WERI-Rb-1 (cell line): ENCODE measurements around the gene INSIG2.

Experiments used
- DNase-seq: peaks from one replicate; pipeline ENCODE4 v3.0.0-alpha.2; 2020
- H3K27ac ChIP-seq: fragments of 250-450 bp; sonication (Bioruptor Pico); 2 replicates; pipeline ENCODE4 v1.5.1; 2020; ENCODE audit warnings: mild to moderate bottlenecking, moderate library complexity
- H3K27me3 ChIP-seq: fragments of 250-450 bp; sonication (Bioruptor Pico); 2 replicates; pipeline ENCODE4 v1.5.1; 2021; ENCODE audit warnings: mild to moderate bottlenecking, low read depth, moderate library complexity; ENCODE audit not compliant: insufficient read depth, severe bottlenecking
- H3K36me3 ChIP-seq: fragments of 250-450 bp; sonication (Bioruptor Pico); 2 replicates; pipeline ENCODE4 v1.5.1; 2020; ENCODE audit warnings: mild to moderate bottlenecking, moderate library complexity
- H3K4me3 ChIP-seq: 2 replicates; pipeline ENCODE4 v1.5.1; 2011; ENCODE audit warnings: low read depth, mild to moderate bottlenecking, control low read depth, low read length
- H3K9me3 ChIP-seq: fragments of 250-450 bp; sonication (Bioruptor Pico); 2 replicates; pipeline ENCODE4 v1.5.1; 2021; ENCODE audit warnings: mild to moderate bottlenecking, moderate library complexity; ENCODE audit not compliant: severe bottlenecking
- TF ChIP-seq, protein P1 (sequence below): IDR thresholded peaks from 2 replicates; pipeline ENCODE4 v1.5.1; 2011; ENCODE audit warnings: low read depth, mild to moderate bottlenecking, control low read depth, inconsistent platforms, low read length

Gene INSIG2

DNA sequence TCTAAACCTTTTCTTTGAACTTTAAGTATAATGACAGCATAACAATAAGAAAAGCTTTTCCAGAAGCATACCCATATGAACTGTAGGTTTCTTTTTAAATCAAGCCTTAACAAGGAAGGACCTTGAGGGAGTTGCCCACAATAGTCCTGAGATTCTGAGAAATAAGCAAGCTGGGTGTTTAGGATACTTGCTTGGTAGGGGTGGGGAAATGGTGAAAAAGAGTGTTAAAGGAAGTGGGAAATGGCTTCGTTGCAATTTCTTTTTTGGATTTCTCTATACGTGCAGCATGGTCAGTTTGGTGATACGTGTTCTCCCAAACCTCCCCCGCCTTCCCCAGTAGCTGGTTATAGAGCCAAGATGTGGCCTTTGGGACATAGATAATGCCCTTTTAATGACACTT, 17.2 kb downstream of the INSIG2 start:
- TF ChIP-seq, protein P1, sequence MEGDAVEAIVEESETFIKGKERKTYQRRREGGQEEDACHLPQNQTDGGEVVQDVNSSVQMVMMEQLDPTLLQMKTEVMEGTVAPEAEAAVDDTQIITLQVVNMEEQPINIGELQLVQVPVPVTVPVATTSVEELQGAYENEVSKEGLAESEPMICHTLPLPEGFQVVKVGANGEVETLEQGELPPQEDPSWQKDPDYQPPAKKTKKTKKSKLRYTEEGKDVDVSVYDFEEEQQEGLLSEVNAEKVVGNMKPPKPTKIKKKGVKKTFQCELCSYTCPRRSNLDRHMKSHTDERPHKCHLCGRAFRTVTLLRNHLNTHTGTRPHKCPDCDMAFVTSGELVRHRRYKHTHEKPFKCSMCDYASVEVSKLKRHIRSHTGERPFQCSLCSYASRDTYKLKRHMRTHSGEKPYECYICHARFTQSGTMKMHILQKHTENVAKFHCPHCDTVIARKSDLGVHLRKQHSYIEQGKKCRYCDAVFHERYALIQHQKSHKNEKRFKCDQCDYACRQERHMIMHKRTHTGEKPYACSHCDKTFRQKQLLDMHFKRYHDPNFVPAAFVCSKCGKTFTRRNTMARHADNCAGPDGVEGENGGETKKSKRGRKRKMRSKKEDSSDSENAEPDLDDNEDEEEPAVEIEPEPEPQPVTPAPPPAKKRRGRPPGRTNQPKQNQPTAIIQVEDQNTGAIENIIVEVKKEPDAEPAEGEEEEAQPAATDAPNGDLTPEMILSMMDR: no peak
- H3K27me3 ChIP-seq: no peaks in the 10 kb centered on the region
- no peak for DNase-seq
- no peaks in the 10 kb centered on the region for H3K36me3 ChIP-seq
- no peak overlapping the region for H3K27ac ChIP-seq
- no peak overlapping the region for H3K4me3 ChIP-seq
- H3K9me3 ChIP-seq: no peaks in the 10 kb centered on the region

GRCh38 chr2:118106926-118107325, 18.7 kb downstream of the INSIG2 start:
- TF ChIP-seq, protein P1: no peak
- no peak for DNase-seq
- Histone ChIP-seq H3K27ac (no peak overlapping the region), H3K36me3 (no peaks in the 10 kb centered on the region), H3K27me3 (no peaks in the 10 kb centered on the region), H3K9me3 (no peaks in the 10 kb centered on the region), H3K4me3 (no peak overlapping the region)

DNA sequence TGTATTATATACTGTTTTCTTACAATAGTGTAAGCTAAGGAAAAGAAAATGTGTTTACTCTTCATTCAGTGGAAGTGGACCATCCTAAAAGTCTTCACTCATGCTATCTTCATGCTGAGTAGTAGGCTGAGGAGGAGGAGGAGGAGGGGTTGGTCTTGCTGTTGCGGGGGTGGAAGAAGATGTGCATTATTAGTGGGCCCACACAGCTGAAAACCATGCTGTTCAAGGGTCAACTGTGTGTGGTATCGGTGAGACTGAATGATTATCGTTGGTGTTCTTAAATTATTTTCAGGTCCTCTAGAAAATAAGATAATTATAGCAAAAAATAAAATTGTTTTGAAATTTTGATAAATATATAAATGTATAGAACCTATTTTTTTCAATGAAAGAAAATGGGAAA, 22.0 kb downstream of the INSIG2 start:
- H3K9me3 ChIP-seq: no peaks in the 10 kb centered on the region
- DNase-seq: no peak
- H3K4me3 ChIP-seq: no peak overlapping the region
- H3K36me3 ChIP-seq: no peaks in the 10 kb centered on the region
- TF ChIP-seq, protein P1: no peak
- H3K27me3 ChIP-seq: no peaks in the 10 kb centered on the region
- H3K27ac ChIP-seq: no peak overlapping the region

GRCh38 chr2:118110991-118111390, 22.7 kb downstream of the INSIG2 start:
- Histone ChIP-seq H3K4me3 (no peak overlapping the region), H3K27ac (no peak overlapping the region), H3K9me3 (no peaks in the 10 kb centered on the region), H3K36me3 (no peaks in the 10 kb centered on the region), H3K27me3 (no peaks in the 10 kb centered on the region)
- no peak for DNase-seq
- TF ChIP-seq, protein P1: no peak

GRCh38 chr2:118112771-118113334, 24.6 kb downstream of the INSIG2 start:
- H3K27ac ChIP-seq: no peak overlapping the region
- DNase-seq: no peak

More at GRCh38 chr2:118112771-118113334, 24.6 kb downstream of the INSIG2 start:
- no peaks in the 10 kb centered on the region for H3K27me3 ChIP-seq
- TF ChIP-seq, protein P1: no peak
- H3K4me3 ChIP-seq: no peak overlapping the region
- no peaks in the 10 kb centered on the region for H3K36me3 ChIP-seq
- H3K9me3 ChIP-seq: no peaks in the 10 kb centered on the region
